Stimulated activated CD8-positive, alpha-beta memory T cell treated with anti-CD3 and anti-CD28 coated beads, Interleukin-12 subunit alpha, Interleukin-12 subunit beta, amount 100 ng/mL, for 24 hours (primary cell): ENCODE measurements around the gene ABCB1.
"Not testable (repeated sequence)": the region's sequence is repeated elsewhere in the genome, so short reads cannot be mapped to it uniquely, and the experiment has no call there.

ENCODE experiments used
- DNase-seq: peaks from one replicate; pipeline ENCODE4 v3.0.0-alpha.2; 2020; ENCODE audit errors: extremely low read depth

The ABCB1 gene

GRCh38 chr7:87473192-87473591 is 127.5 kb downstream of the ABCB1 start:
- no peak for DNase-seq

- DNase-seq, result no peak
Observed at GRCh38 chr7:87471473-87471872, 129.2 kb downstream of the ABCB1 start.

- not testable (repeated sequence) for DNase-seq
Observed at GRCh38 chr7:87469204-87469603, 131.5 kb downstream of the ABCB1 start.

- DNase-seq, result not testable (repeated sequence)
Observed at GRCh38 chr7:87465534-87465880, 135.2 kb downstream of the ABCB1 start.

- DNase-seq, result not testable (repeated sequence)
Observed at GRCh38 chr7:87464830-87465533, 135.7 kb downstream of the ABCB1 start.

- no peak for DNase-seq
Observed at GRCh38 chr7:87463982-87464381, 136.7 kb downstream of the ABCB1 start.

- DNase-seq, result not testable (repeated sequence)
Observed at GRCh38 chr7:87460444-87460843, 140.2 kb downstream of the ABCB1 start.

GRCh38 chr7:87459941-87460340 is 140.7 kb downstream of the ABCB1 start:
- DNase-seq, result no peak

GRCh38 chr7:87458148-87458547 is 142.5 kb downstream of the ABCB1 start:
- no peak for DNase-seq

GRCh38 chr7:87456247-87456646 is 144.4 kb downstream of the ABCB1 start:
- no peak for DNase-seq
